ENCODE results near the gene TLE5. TPM values are rescaled to one million over a fixed set of nuclear protein-coding genes. Genes with fewer than 3 reads are reported as not detected.

Gene TLE5
- total RNA-seq, 2 donors from 2014 or later: 166 to 254 TPM

- 14 to 17% methylated on average over 24 to 28 of the region's 28 CpGs for WGBS, 2 donors
- TF ChIP-seq CTCF (IDR thresholded peaks at IDR 0.05): no peak
- TF ChIP-seq POLR2A (IDR thresholded peaks at IDR 0.05): peak in 2 of 3 donors; percentile 25 to 41
- peaks cover 12% of the 10 kb centered on the region for H3K4me1 ChIP-seq
- no peaks in the 10 kb centered on the region for H3K27me3 ChIP-seq
- ATAC-seq (peak; percentile 78), DNase-seq (peak; percentile 77 to 90 (median 88))
- intact Hi-C loops (cut with DNase I): no loop called here
- no peaks in the 10 kb centered on the region for H3K9me3 ChIP-seq
- H3K36me3 ChIP-seq (replicated peaks in 1 of 2; ENCODE audit: insufficient read depth in 1 of 2, low read depth in 2 of 2): no peaks in the 10 kb centered on the region
- H3K4me3 ChIP-seq: no peak overlapping the region
- peak overlapping the region; percentile 42 to 71 (median 64) for H3K27ac ChIP-seq
Observed at GRCh38 chr19:3047496-3048189, 14.7 kb downstream of the TLE5 start.

DNA sequence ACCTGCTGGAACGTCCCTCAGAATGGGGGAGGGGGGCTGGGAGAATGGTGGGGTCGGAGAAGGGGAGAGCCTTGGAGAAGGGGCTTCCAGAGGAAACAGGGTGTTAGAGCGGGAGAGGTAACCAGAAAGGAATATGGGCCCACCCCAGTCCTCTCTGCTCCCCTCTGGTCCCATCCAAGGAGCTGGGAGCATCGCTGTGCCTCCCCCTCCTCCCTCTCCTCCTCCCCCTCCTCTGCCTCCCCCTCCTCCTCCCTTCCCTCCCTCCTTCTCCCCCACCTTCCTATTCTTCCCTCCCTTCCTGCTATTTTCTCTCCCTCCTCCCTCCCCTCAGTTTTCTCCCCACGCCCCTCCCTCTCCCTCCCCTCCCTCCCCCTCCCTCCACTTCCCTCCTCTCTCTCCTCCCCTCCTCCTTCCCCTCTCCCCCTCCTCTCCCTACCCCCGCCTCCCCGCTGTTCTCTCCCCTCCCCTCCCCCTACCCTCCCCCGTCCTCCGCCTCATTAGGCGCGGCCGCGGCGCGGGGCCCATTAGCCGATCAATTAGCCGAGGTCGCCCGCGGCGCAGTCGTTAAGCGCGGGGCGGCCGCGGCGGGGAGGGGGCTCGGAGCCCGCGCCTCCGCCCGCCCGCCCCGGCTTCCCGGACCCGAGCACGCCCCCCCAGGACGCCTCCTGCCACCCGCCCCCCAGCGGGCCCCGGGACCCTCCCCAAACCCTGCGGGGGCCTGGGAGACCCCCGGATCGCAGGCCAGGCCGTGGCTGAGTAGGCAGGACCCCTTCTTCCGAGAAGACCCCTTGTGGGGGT is 15.4 kb downstream of the TLE5 start:
- peak overlapping the region; percentile 42 to 71 (median 64) for H3K27ac ChIP-seq
- no peaks in the 10 kb centered on the region for H3K36me3 ChIP-seq (replicated peaks in 1 of 2; ENCODE audit: insufficient read depth in 1 of 2, low read depth in 2 of 2)
- H3K4me1 ChIP-seq: peaks cover 12% of the 10 kb centered on the region
- 7 to 62% methylated on average over 4 to 23 of the region's 47 CpGs for WGBS, 2 donors
- no peak overlapping the region for H3K4me3 ChIP-seq
- ATAC-seq (peak; percentile 68), DNase-seq (peak; percentile 41 to 66 (median 58))
- H3K27me3 ChIP-seq: no peaks in the 10 kb centered on the region
- intact Hi-C loops (cut with DNase I): no loop called here
- no peaks in the 10 kb centered on the region for H3K9me3 ChIP-seq
- TF ChIP-seq CTCF (IDR thresholded peaks at IDR 0.05) (no peak), POLR2A (IDR thresholded peaks at IDR 0.05) (no peak)

- intact Hi-C loops (cut with DNase I): no loop called here
- TF ChIP-seq CTCF (IDR thresholded peaks at IDR 0.05) (no peak), POLR2A (IDR thresholded peaks at IDR 0.05) (no peak)
- Histone ChIP-seq H3K4me1 (peaks cover 12% of the 10 kb centered on the region), H3K4me3 (no peak overlapping the region), H3K36me3 (replicated peaks in 1 of 2; ENCODE audit: insufficient read depth in 1 of 2, low read depth in 2 of 2) (no peaks in the 10 kb centered on the region), H3K9me3 (no peaks in the 10 kb centered on the region), H3K27ac (peak overlapping the region in 2 of 4 donors; percentile 30 to 40), H3K27me3 (no peaks in the 10 kb centered on the region)
- no peak for DNase-seq
- WGBS, 2 donors: 47 to 54% methylated on average over 14 of the region's 16 CpGs
- ATAC-seq: no peak
Observed at GRCh38 chr19:3045885-3046697, 16.2 kb downstream of the TLE5 start.

DNA sequence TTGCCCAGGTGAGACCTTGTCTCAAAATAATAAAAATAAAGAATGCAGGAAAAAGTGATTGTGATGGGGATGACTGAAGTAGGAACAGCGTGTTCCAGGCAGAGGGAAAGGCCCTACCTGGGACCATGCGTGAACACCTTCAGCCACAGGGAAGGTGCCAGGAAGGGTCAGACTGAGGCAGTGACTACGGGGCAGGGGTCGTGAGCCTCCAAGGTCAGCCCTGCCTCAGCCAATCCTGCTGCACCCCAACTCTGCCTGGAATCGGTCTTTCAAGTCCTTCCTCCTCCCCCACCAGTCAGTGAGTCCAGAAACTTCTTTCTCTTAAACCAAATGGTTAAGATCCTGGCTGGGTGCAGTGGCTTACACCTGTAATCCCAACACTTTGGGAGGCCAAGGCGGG is 17.1 kb downstream of the TLE5 start:
- ATAC-seq (no peak), DNase-seq (no peak)
- intact Hi-C loops (cut with DNase I): no loop called here
- no peaks in the 10 kb centered on the region for H3K27me3 ChIP-seq
- no peaks in the 10 kb centered on the region for H3K36me3 ChIP-seq (replicated peaks in 1 of 2; ENCODE audit: insufficient read depth in 1 of 2, low read depth in 2 of 2)
- H3K4me3 ChIP-seq: no peak overlapping the region
- H3K4me1 ChIP-seq: peaks cover 12% of the 10 kb centered on the region
- H3K9me3 ChIP-seq: no peaks in the 10 kb centered on the region
- 65 to 79% methylated on average over 5 to 6 of the region's 6 CpGs for WGBS, 2 donors
- no peak for TF ChIP-seq POLR2A (IDR thresholded peaks at IDR 0.05)
- TF ChIP-seq CTCF (IDR thresholded peaks at IDR 0.05): no peak
- no peak overlapping the region for H3K27ac ChIP-seq
